Measurements from ENCODE around the gene LBR. TPM values are rescaled to one million over a fixed set of nuclear protein-coding genes. Genes with fewer than 3 reads are reported as not detected.

LBR gene
- 52.2 and 103 TPM in 2 replicates for total RNA-seq

GRCh38 chr1:225427235-225428067, at the start of gene LBR:
Gene LBR, minus strand, starts transcription at chr1:225428038. Its CDS starts 3,963 bp downstream, at chr1:225424075.

Other genes starting within 250 kb of the LBR start
- gene ENAH, start 225.1 kb upstream of the LBR start, total RNA-seq = 61.8 and 72.2 TPM in 2 replicates